CD14-positive monocyte (primary cell): ENCODE measurements around the gene CELSR1. TPM values are rescaled to one million over a fixed set of nuclear protein-coding genes. Genes with fewer than 3 reads are reported as not detected.

Experiments
- DNase-seq, 3 donors: peaks; one replicate each; pipeline ENCODE4 v3.0.0-alpha.2; 2011 to 2022
- H2AFZ ChIP-seq: 2 replicates; pipeline ENCODE4 v1.6.0; 2012; ENCODE audit warnings: mild to moderate bottlenecking, low read depth, low read length, inconsistent platforms; ENCODE audit not compliant: insufficient read depth, poor library complexity, severe bottlenecking
- H3K27ac ChIP-seq, 2 donors: 1 replicate in 1 of 2; 2 replicates in 1 of 2; pipeline ENCODE4 v1.5.1; 2012 to 2013; ENCODE audit warnings: low read length in 2 of 2, control low read depth in 1 of 2, inconsistent platforms in 1 of 2, low read depth in 1 of 2, mild to moderate bottlenecking in 1 of 2
- H3K27me3 ChIP-seq, 2 donors: one replicate each; pipeline versions ENCODE4 v1.6.0 to v1.6.1; 2011 to 2013; ENCODE audit warnings: low read length in 2 of 2; ENCODE audit not compliant: control insufficient read depth in 2 of 2, insufficient read depth in 2 of 2
- H3K36me3 ChIP-seq, 2 donors: replicated peaks in 1 of 2; 1 replicate in 1 of 2; 2 replicates in 1 of 2; pipeline versions ENCODE4 v1.5.1 to v1.6.1; 2012 to 2013; ENCODE audit warnings: low read length in 2 of 2, control low read depth in 1 of 2, inconsistent platforms in 1 of 2, mild to moderate bottlenecking in 1 of 2; ENCODE audit not compliant: insufficient read depth in 2 of 2, control insufficient read depth in 1 of 2
- H3K4me1 ChIP-seq, 2 donors: 1 replicate in 1 of 2; 2 replicates in 1 of 2; pipeline versions ENCODE4 v1.5.1 to v1.6.1; 2012 to 2013; ENCODE audit warnings: low read length in 2 of 2, control low read depth in 1 of 2, inconsistent platforms in 1 of 2, mild to moderate bottlenecking in 1 of 2, moderate library complexity in 1 of 2; ENCODE audit not compliant: insufficient read depth in 2 of 2, control insufficient read depth in 1 of 2
- H3K4me2 ChIP-seq: replicated peaks from 2 replicates; pipeline ENCODE3; 2012; ENCODE audit warnings: low read length, moderate library complexity, mild to moderate bottlenecking; ENCODE audit not compliant: poor library complexity, severe bottlenecking; ENCODE audit errors: extremely low read depth
- H3K4me3 ChIP-seq, 3 experiments: fragments of 200-600 bp in 1 of 3; sonication (generic) in 1 of 3; replicated peaks in 1 of 3; 1 replicate in 2 of 3; 2 replicates in 1 of 3; pipeline ENCODE4 v1.5.1; 2011 to 2013; ENCODE audit warnings: low read length in 3 of 3, mild to moderate bottlenecking in 3 of 3, control low read depth in 2 of 3, low read depth in 2 of 3, inconsistent platforms in 1 of 3, moderate library complexity in 1 of 3
- H3K79me2 ChIP-seq: 2 replicates; pipeline ENCODE4 v1.6.0; 2012; ENCODE audit warnings: mild to moderate bottlenecking, control low read depth, inconsistent platforms, low read length, moderate library complexity; ENCODE audit not compliant: insufficient read depth
- H3K9ac ChIP-seq: 2 replicates; pipeline ENCODE4 v1.6.0; 2017; ENCODE audit warnings: low read length, mild to moderate bottlenecking; ENCODE audit not compliant: insufficient read depth, poor library complexity, severe bottlenecking
- H3K9me3 ChIP-seq, 2 donors: replicated peaks in 1 of 2; 1 replicate in 1 of 2; 2 replicates in 1 of 2; pipeline versions ENCODE4 v1.5.1 to v1.6.1; 2012 to 2013; ENCODE audit warnings: low read length in 2 of 2, control low read depth in 1 of 2; ENCODE audit not compliant: control insufficient read depth in 1 of 2, insufficient read depth in 1 of 2
- H4K20me1 ChIP-seq: 2 replicates; pipeline ENCODE4 v1.6.0; 2012; ENCODE audit warnings: mild to moderate bottlenecking, low read length, control low read depth, moderate library complexity; ENCODE audit not compliant: insufficient read depth
- H3K27ac Mint-ChIP-seq, 7 donors: one replicate each; pipeline ENCODE4 v1.8.0; 2020; ENCODE audit warnings: mild to moderate bottlenecking in 7 of 7, mixed read lengths in 7 of 7, moderate library complexity in 6 of 7, inconsistent platforms in 2 of 7
- H3K27me3 Mint-ChIP-seq, 3 donors: one replicate each; pipeline ENCODE4 v1.8.0; 2021 to 2022; ENCODE audit warnings: low read depth in 3 of 3, mild to moderate bottlenecking in 3 of 3, mixed read lengths in 3 of 3, moderate library complexity in 3 of 3, inconsistent platforms in 1 of 3
- H3K36me3 Mint-ChIP-seq, 2 donors: one replicate each; pipeline ENCODE4 v1.8.0; 2020; ENCODE audit warnings: mixed read lengths in 2 of 2, inconsistent platforms in 1 of 2, mild to moderate bottlenecking in 1 of 2
- H3K4me1 Mint-ChIP-seq: one replicate; pipeline ENCODE4 v1.8.0; 2020; ENCODE audit warnings: mild to moderate bottlenecking, mixed read lengths
- H3K4me3 Mint-ChIP-seq, 2 donors: one replicate each; pipeline ENCODE4 v1.8.0; 2020; ENCODE audit warnings: mild to moderate bottlenecking in 2 of 2, mixed read lengths in 2 of 2, moderate library complexity in 1 of 2
- H3K9me3 Mint-ChIP-seq, 7 donors: one replicate each; pipeline ENCODE4 v1.8.0; 2020 to 2022; ENCODE audit warnings: mixed read lengths in 7 of 7, mild to moderate bottlenecking in 6 of 7, moderate library complexity in 6 of 7, inconsistent platforms in 2 of 7
- WGBS: methylation state at CpG from one replicate; pipeline ENCODE4 v1.1.5; 2013; ENCODE audit warnings: missing lambda C conversion rate; ENCODE audit not compliant: insufficient coverage; 5-methylcytosine and 5-hydroxymethylcytosine counted together
- intact Hi-C, 2 donors: fragments of 100-400 bp; cut with micrococcal nuclease; formaldehyde crosslinking; loops; one replicate each; pipeline versions ENCODE4 v1.15.0 to v1.15.1; 2023
- polyA plus RNA-seq, 3 donors: library from polyadenylated mRNA; depleted of rRNA in 1 of 3; unstranded in 2 of 3; stranded (reverse) in 1 of 3; fragments of 300-500 nt in 2 of 3; fragments of >200 nt in 1 of 3; fragmentation: Illumina TruSeq in 2 of 3; gene quantifications; 1 replicate in 2 of 3; 2 replicates in 1 of 3; pipeline ENCODE4 v1.2.3, GENCODE V29; 2012 to 2021
- TF ChIP-seq, protein P1 (sequence below): fragments of 200-600 bp; IDR thresholded peaks from one replicate; pipeline ENCODE4 v1.8.0; 2022; ENCODE audit warnings: antibody characterized with exemption, mild to moderate bottlenecking

CELSR1 gene
- polyA plus RNA-seq, 3 donors = 0.16 TPM; not detected in 2

DNA sequence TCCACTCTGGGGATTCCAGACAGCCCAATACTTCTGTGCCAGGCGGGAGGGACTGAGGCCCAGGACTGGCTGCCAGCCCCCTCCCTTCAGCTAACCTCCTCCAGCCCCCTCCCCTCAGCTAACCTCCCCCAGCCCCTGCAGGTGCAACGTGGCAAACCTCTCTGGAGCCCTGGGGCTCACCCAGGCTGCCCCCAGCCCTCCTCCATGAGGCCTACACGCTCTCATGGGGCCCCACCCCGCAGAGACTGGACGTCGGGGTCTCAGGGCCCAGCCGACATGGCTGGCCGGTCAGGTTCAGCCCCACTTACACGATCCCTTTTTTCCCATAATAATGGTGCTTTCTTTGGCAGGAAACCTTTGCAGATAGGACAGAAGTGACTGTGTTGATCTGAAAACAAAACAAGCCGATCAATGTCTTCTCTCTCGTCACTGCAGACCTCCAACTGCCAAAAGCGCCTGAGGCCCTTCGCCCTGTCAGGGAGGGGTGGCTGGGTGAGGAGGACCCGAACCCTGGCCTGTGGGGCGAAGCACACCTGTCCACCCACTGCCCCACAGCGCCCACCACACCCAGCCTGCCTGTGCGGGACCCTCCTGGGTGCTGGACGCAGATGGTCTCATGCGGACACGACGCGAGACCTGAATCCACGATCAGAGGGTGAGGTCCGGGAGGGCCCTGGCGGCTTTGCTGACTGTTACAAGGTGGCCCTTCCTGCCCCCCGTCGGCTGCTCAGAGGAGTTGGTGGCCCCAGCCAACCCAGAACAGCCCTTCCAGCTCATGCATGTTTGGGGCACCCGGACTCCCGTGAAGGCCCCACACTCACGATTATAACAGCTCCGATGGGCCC lies 168.3 kb downstream of the CELSR1 start:
- intact Hi-C loops = no loop called here
- Histone ChIP-seq H3K4me3 (no peak overlapping the region), H2AFZ (no peak overlapping the region), H4K20me1 (no peaks in the 10 kb centered on the region), H3K27ac (no peak overlapping the region), H3K4me2 (no peak overlapping the region), H3K9ac (no peak overlapping the region), H3K79me2 (no peaks in the 10 kb centered on the region), H3K4me1 (no peaks in the 10 kb centered on the region), H3K9me3 (no peaks in the 10 kb centered on the region), H3K36me3 (no peaks in the 10 kb centered on the region), H3K27me3 (peaks cover 0 to 15% of the 10 kb centered on the region in 2 donors)
- DNase-seq = no peak
- peaks cover 10% of the 10 kb centered on the region for H3K4me1 Mint-ChIP-seq
- no peak overlapping the region for H3K27ac Mint-ChIP-seq
- H3K4me3 Mint-ChIP-seq = no peak overlapping the region
- H3K9me3 Mint-ChIP-seq = peaks cover 0 to 3% (median 0%) of the 10 kb centered on the region in 7 donors
- peaks cover 5 to 21% (median 20%) of the 10 kb centered on the region in 3 donors for H3K27me3 Mint-ChIP-seq
- TF ChIP-seq, protein P1, sequence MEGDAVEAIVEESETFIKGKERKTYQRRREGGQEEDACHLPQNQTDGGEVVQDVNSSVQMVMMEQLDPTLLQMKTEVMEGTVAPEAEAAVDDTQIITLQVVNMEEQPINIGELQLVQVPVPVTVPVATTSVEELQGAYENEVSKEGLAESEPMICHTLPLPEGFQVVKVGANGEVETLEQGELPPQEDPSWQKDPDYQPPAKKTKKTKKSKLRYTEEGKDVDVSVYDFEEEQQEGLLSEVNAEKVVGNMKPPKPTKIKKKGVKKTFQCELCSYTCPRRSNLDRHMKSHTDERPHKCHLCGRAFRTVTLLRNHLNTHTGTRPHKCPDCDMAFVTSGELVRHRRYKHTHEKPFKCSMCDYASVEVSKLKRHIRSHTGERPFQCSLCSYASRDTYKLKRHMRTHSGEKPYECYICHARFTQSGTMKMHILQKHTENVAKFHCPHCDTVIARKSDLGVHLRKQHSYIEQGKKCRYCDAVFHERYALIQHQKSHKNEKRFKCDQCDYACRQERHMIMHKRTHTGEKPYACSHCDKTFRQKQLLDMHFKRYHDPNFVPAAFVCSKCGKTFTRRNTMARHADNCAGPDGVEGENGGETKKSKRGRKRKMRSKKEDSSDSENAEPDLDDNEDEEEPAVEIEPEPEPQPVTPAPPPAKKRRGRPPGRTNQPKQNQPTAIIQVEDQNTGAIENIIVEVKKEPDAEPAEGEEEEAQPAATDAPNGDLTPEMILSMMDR = no peak
- no peaks in the 10 kb centered on the region for H3K36me3 Mint-ChIP-seq
- 94% methylated on average over 24 of the region's 31 CpGs for WGBS

- Mint-ChIP-seq H3K4me3 (no peak overlapping the region), H3K27ac (no peak overlapping the region), H3K36me3 (no peaks in the 10 kb centered on the region), H3K27me3 (peaks cover 0 to 16% (median 15%) of the 10 kb centered on the region in 3 donors), H3K9me3 (peaks cover 0 to 2% (median 0%) of the 10 kb centered on the region in 7 donors), H3K4me1 (peaks cover 4% of the 10 kb centered on the region)
- no peak overlapping the region for H3K4me2 ChIP-seq
- no peak for DNase-seq
- H3K4me3 ChIP-seq = no peak overlapping the region
- H3K36me3 ChIP-seq = no peaks in the 10 kb centered on the region
- no peaks in the 10 kb centered on the region for H4K20me1 ChIP-seq
- H3K9ac ChIP-seq = no peak overlapping the region
- no peaks in the 10 kb centered on the region for H3K9me3 ChIP-seq
- peaks cover 0 to 10% of the 10 kb centered on the region in 2 donors for H3K27me3 ChIP-seq
- TF ChIP-seq, protein P1 = no peak
- no peaks in the 10 kb centered on the region for H3K4me1 ChIP-seq
- no peak overlapping the region for H3K27ac ChIP-seq
- H2AFZ ChIP-seq = no peak overlapping the region
- intact Hi-C loops = no loop called here
- H3K79me2 ChIP-seq = no peaks in the 10 kb centered on the region
- 81% methylated on average over 8 of the region's 12 CpGs for WGBS
Observed at GRCh38 chr22:46368422-46368821, 169.0 kb downstream of the CELSR1 start.
